Activated effector memory CD4-positive, alpha-beta T cell treated with anti-CD3 and anti-CD28 coated beads, Interleukin-2, amount 50 U/mL, for 16 hours (primary cell): ENCODE results near the gene INTS13.
A peak's percentile ranks its signal among the peaks of the same experiment; 100 is the strongest.
"Not testable (repeated sequence)": the region's sequence is repeated elsewhere in the genome, so short reads cannot be mapped to it uniquely, and the experiment has no call there.

Experiments
- DNase-seq: peaks from one replicate; pipeline ENCODE4 v3.0.0-alpha.2; 2020

INTS13 gene

DNA sequence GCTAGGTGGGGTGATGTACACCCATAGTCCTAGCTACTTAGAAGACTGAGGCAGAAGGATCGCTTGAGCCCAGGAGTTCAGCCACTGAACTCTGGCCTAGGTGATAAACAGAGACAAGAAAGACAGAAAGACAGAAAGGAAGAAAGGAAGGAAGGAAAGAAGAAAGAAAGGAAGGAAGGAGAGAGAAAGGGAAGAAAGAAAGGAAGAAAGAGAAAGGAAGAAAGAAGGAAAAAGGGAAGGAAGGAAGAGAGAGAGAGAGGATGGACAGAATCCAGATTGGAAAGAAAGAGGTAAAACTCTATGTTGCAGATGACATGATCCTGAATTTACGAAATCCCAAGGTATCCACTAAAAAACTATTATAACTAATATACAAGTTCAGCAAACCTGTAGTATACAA is 8.2 kb downstream of the INTS13 start:
- DNase-seq, result no peak

DNA sequence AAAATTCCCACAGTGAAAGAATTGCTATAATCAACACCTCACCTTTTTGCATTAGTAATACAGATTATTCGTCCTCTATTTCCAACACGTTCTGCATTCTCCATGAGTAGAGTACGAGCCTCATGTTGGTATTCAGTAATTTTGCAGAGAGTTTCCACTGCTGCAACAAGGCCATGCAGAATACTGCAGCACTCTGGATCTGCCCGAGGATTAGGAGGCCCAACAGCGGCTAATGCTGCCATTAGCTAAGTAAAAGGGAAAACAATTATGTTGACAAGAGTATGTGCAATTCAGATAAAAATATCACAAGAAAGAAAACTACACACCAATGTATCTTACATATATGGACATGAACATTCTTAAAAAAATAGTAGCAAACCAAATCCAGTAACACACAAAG is 9.1 kb downstream of the INTS13 start:
- DNase-seq, result no peak

DNA sequence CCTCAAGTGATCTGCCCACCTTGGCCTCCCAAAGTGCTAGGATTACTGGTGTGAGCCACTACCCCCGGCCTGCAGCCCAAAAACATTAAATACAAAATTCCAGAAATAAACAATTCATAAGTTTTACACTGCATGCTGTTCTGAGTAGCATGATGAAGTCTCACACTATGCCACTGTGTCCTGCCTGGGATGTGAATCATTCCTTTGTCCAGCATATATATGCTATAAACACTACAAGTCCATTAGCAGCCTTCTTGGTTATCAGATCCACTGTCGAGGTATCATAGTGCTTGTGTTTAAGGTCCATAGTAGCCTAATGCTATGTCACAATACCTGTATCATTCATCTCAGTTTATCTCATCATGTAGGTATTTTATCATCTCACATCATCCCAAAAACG is 15.9 kb downstream of the INTS13 start:
- no peak for DNase-seq

DNA sequence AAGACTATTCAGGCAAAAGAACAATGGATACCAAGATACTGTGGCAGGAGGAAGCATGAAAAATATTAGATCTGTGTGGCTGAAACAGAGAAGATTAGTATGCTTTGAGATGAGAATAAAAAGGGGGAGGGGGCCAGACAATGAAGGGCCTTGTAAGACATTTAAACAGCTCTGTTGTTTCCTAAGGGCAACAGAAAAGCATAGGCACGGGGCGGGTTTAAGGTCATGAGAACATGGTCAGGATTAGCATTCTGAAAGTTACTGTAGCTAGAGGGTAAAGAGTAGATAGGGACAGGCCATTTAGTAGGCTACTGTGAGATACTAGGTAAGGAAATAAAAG is 18.6 kb downstream of the INTS13 start:
- DNase-seq, result no peak

DNA sequence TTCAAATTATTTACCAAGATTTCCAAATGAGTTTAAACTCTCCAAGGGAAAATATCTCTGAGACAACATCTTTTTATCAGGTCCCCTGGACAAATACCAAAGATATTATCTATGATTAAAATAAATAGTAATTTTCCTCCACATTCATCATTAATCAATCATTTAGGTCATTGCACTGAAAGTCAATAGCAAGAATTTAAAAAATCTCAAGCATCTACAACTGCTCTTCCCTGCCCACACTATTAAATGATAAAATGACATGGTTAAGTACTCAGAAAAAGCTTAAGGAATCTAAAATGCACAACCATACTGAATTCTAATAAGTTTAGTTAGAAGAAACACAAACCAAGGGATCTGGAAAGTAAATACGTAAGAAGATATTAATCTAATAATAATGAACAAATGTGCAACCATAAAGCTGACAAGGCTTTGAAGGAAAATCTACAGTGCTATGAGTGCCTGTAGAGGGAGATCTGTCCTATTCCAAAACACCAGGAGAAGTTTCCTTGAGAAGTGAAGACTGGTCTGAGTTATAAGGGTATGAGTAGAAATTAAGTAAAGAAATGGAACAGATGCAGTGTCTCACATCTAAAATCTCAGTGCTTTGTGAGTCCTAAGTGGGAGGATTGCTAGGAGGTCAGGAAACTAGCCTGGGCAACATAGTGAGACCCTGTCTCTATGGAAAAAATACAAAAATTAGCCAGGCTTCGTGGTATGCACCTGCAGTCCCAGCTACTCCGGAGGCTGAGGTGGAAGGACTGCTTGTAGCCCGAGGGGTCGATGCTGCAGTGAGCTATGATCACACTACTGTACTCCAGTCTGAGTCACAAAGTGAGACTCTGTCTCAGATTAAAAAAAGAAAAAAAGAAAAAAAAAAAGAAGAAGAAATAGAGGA is 19.2 kb downstream of the INTS13 start:
- DNase-seq, result no peak

DNA sequence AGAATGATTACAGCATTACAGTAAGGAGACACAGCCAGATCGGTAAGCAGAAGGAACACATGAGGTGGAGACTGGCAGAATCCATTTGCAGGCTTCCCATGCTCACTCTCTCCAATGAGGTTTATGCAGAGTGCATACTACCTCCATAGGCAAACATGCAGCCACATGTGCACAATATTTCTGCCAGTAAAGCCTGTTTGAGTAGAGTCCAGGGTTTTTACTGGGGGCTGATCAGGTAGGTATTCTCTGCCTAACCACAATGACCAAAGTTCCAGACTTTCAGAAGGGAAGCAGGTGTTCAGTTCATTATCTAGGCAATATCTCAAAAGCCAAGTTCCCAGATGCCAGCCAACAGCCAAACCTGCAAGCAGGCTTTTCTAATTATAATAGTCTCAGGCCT is 31.1 kb downstream of the INTS13 start:
- no peak for DNase-seq

DNA sequence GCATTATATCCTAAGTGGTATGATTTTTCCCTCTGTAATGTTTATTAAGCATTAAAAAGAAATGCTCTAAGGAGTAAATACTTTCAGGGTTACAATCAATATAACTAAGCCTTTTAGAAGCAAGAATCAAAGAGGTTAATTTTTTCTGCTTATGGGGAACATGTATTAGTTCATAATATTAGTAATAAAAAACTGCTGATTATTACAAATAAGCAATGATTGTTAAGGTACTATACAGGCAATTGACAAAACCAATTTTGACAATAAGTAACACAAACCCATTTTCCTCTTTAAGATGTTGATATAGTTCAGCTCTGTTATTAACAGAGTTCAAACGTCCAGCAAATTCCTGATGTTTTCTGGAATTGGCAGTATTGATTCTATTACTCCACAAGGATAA is 31.8 kb downstream of the INTS13 start:
- DNase-seq, result no peak

DNA sequence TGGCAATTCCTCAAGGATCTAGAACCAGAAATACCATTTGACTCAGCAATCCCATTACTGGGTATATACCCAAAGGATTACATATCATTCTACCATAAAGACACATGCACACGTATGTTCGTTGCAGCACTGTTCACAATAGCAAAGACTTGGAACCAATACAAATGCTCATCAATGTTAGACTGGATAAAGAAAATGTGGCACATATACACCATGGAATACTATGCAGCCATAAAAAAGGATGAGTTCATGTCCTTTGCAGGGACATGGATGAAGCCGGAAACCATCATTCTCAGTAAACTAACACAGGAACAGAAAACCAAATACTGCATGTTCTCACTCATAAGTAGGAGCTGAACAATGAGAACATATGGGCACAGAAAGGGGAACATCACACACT is 34.4 kb downstream of the INTS13 start:
- not testable (repeated sequence) for DNase-seq

DNA sequence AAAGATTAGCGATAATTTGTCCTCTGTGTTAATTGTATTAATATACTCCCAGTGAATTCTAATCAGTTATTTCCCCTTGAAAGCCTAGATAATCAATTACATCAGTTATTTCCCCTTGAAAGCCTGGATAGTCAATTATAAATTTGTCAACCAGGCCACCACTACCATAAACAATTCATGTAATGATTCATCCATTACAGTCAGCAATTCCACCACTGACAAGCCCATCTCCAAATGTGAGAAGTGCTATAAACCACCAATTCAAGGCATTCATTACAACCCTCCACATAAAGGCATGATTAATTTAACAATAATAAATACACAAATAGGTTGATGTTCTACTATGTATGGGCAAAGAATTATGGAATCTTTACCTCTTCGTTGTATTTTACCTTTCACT is 40.9 kb downstream of the INTS13 start:
- no peak for DNase-seq

DNA sequence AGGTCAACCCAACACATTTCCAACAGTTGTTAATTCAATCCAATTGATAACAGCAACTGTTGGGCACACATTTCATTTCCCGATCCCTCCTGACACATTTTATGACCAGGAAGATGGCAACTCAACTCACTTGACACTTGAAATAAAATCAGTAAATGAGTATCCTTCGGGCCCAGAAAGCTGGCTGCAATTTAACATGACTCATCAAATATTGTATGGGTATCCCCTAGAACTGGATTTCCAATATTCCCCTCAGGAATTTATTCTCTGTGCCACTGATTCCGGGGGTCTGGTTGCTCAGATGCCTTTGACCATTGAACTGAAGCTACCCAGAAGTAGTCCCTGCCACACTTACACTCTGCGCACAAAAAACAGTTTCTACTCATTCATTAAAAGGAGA is 42.1 kb downstream of the INTS13 start:
- no peak for DNase-seq

DNA sequence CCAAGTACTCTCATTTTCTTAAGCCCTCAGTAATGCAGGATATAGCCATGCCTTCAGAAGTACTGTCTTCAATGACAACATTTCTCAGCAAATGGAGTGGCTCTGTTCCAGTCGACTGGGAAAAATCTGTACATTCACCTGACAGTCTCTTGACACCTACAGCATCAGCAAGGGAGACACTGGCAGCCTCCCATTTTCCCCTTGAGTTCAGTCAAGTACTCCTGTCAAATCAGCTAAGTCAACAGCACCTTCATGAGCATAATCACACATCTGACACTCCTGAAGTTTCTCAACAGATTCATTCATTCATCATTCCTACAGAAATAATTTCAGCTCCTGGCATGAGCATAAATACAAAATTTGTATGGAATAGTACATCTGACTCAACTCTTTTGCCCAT is 46.1 kb downstream of the INTS13 start:
- DNase-seq, result no peak

DNA sequence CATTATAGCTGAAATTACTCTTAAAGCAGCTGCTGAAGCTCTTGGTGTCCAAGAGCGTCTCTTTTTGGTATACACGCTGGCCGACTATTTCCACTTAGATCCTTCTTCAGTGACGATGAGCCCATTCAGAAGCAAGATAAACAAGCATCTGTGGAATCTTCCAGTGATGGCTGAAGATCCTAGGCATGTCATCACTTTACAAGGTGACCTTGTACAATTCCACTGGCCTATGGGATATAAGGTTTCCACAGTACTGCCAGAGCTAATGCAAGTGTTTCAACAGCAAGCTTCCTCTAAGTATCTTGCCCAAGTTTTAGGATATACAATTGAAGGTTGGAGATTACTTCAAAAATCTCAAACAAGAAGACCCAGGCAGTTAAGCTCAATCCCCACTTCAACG is 47.0 kb downstream of the INTS13 start:
- DNase-seq, result no peak

DNA sequence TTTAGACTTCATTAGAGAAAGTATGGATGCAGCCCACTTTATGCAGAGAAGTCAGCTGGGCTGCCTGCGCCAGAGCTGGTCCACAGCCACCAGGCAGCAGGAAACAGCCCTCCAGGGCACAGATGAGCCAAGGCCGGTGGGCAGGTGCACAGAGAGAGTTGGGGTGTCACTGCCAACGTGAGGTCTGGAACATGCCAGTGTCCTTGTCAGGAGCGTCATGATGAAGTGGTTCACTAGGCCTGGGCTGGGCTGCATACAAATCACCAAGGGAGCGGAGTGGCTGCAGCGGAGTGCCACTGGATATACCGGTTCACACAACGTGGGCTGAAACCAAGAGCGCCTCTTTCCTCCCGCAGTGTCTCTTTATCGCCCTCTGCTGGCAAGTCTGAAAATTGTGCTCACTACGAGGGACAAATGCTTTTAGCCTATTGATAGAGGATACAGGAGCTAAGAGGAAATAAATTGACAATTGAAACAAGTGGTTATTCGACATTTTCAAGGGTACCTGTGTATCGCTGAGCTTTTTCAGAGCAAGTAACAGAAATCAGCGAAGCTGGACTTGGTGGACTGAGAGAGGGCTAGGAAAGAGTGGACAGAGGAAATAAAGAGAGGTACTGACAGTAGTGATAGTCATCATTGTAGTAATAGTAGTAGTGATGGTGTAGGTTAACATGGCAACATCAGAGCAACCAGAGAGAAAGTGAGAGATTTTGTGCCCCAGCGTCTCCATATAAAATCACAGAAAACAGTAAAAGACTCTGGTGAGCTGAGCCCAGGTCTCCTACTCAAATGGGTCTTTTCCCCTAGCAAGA is 52.8 kb downstream of the INTS13 start:
- peak; percentile 90 for DNase-seq

DNA sequence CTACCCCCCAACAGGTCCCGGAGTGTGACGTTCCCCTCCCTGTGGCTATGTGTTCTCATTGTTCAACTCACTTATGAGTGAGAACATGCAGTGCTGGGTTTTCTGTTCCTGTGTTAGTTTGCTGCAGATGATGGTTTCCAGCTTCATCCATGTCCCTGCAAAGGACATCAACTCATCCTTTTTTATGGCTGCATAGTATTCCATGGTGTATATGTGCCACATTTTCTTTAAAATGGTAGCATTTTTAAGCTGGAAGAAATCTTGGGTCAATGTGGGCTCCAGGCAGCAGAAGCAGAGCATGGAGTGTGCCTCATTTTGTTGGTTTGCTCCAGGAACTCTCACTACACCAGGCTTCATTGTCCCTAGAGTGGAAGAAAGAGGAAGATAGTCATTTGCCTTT is 57.2 kb downstream of the INTS13 start:
- DNase-seq, result no peak

DNA sequence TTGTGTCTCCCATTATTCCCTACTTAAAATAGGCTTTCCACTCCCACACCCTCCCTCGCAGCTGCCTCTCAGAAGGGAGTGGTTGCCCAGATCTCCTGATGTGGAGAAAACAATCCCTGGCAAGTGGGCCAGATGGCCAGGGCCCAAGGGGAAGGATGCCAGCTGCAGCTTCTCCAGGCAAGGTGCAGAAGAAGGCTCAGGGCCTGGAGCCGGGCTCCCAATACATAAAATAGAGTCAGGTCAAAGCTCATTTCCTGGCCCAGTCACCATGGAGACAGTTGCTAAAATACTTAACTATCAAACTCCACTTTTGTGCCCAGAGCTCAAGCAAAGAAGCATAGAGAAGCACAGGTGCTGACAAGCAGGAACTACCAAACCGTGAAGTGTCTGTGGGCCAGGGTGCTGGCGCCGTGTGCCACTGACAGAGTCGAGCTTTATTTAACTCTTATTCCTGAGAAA is 59.1 kb downstream of the INTS13 start:
- DNase-seq, result no peak

DNA sequence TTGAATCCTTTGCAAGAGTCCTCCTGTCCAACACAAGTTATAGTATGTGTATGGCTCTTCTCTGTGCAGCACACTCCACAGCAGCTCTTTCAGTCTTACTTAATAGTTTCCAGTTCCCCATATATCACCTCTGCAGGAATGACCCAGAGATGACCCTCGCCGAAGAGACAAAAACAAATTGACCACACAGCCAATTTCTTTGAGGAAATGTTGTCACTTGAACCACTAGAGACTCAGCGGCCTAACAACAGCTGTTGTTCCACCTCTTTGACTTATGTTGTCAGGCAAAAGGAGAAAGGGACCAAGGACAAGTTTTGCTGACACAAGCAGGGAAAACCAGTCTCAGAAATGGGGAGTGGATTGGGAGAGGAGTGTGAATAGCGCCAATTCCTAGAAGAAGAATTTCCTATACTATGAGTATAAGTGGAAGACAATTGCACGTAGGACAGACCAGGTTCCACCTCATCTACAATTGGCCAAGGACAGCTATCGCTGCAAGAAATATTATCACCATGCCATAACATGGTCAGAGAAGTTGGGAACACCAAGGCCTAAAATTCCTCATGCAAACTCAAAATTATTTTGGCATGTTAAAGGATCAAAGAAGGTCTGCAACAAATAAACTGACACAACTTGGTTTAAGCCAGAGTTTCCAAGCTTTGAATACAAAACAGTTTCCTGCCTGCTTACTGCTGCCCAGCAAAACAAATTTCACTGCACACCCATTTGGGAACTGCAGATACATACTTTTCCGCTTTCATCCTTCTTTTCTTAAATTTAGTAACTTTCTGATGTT is 63.1 kb downstream of the INTS13 start:
- no peak for DNase-seq

DNA sequence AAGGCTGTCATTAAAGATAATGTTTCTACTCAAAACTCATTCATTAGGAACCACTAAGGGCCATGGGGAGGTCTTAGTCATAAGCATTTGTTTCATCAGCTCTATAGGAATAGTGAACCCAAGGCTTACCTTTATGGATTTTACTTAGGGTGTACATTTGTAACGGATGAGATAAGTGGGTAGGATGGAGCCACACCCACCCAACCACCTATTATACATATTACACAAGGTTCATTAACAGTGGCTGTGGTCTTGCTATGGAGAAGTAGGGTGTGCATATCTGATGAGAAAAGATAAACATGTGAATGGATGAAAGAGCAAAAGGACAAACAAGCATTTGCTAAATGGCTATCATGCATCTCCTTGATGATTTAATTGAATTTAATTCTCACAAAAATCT is 65.2 kb downstream of the INTS13 start:
- no peak for DNase-seq

DNA sequence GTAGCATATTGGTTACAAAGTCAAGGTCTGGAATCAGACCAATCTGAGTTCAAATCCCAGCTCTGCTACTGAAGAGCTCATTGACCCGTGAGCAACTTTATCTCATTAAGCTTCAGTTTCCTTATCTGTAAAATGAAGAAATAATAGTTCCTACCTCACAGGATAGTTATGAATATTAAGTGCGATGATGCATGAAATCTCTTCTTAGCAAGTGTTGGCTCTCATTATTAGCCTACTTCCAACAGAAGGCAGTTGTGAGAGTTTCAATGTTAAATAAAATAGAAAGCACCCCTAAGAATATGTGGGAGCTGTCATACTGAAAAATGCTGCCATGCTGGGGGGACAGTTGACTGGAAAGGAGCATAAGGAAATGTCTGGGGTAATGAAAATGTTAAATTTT is 65.8 kb downstream of the INTS13 start:
- DNase-seq, result no peak

DNA sequence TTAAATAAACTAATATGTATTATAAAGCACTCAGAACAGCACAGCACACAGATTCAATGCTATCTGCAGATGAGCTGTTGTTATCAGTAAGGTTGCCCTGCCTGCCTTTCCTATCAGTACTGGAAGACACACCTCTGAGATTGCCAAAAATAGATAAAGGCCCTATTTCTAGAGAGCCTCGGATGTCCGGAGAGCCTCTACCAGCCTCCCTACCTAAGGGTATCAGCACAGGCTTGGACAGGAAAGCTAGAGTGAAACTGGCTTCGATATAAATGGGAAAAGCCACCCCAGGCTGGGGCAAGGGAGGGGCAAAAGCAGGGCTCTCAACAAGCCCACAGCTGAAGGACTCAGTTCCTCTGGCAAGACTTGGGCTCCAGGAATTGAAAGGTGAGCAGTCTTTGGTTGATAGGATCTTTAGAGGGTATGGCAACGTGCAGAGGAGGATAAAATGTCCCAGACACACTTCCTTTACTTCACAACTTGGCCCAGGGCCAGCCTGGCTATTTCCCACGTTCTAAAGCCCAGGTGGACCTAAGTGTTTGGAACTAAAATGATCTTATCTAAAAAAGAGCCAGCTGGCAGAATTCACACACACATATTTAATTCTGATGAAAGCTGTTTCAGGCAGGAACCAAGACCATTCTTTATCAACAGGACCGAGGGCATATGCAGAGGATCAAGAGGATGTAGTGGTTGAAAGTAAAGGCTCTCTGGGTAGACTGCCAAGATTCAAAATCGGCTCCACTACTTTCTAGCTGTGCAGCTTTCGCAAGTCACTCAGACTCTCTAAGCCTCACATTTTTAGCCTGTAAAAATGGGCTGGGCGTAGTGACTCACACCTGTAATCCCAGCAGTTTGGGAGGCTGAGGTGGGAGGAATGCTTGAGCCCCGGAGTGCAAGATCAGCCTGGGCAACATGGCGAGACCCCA is 67.0 kb downstream of the INTS13 start:
- DNase-seq, result no peak

DNA sequence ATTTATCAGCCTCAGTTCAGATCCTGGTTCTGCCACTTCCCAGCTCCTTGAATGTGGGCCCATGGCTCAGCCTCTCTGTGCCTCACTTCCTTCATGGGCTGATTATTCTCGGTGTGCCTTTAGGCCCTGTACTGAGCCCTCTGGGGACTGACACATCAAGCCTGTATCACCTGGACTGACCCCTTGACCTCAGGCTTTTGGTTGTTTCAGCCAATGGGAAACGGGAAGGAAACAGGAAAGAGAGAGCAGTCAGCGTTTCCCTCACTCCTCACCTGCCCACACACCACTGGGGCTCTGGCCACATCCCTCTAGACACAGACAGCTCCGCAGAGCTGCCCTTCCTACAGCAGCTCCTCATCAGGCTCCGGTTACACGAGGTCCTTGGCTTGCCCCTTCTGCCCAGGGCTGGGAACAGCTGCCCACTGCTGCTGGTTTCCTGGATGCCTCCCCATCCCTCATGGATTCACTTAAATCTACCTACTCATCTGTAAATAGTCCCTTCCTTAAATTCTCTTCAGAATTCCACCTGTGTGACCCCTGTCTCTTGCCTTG is 67.8 kb downstream of the INTS13 start:
- DNase-seq, result no peak

DNA sequence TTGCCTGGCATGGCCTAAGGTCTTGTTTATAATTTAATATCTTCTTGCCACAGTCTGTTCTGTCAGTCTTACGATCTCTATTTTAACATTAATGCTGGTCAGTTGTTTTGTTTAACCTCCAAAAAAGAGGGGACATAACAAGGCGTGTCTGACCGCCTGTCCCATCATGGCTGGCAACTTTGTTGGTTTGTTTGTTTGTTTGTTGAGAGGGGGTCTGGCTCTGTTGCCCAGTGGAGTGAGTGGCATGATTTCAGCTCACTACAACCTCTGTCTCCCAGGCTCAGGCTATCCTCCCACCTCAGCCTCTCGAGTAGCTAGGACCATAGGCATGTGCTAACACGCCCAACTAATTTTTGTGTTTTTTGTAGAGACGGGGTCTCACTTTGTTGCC is 68.7 kb downstream of the INTS13 start:
- no peak for DNase-seq
